ENCODE measurements around the gene SLC13A2.
"Not testable (repeated sequence)": the region's sequence is repeated elsewhere in the genome, so short reads cannot be mapped to it uniquely, and the experiment has no call there.

Gene SLC13A2

GRCh38 chr17:28460901-28461300, 12.5 kb upstream of the SLC13A2 start:
- Histone ChIP-seq H3K36me3 (no peaks in the 10 kb centered on the region), H3K4me1 (no peaks in the 10 kb centered on the region), H3K27me3 (peaks cover 0 to 25% of the 10 kb centered on the region in 2 donors), H3K4me3 (no peak overlapping the region), H3K9me3 (no peaks in the 10 kb centered on the region), H3K27ac (no peak overlapping the region)
- TF ChIP-seq, protein P1, sequence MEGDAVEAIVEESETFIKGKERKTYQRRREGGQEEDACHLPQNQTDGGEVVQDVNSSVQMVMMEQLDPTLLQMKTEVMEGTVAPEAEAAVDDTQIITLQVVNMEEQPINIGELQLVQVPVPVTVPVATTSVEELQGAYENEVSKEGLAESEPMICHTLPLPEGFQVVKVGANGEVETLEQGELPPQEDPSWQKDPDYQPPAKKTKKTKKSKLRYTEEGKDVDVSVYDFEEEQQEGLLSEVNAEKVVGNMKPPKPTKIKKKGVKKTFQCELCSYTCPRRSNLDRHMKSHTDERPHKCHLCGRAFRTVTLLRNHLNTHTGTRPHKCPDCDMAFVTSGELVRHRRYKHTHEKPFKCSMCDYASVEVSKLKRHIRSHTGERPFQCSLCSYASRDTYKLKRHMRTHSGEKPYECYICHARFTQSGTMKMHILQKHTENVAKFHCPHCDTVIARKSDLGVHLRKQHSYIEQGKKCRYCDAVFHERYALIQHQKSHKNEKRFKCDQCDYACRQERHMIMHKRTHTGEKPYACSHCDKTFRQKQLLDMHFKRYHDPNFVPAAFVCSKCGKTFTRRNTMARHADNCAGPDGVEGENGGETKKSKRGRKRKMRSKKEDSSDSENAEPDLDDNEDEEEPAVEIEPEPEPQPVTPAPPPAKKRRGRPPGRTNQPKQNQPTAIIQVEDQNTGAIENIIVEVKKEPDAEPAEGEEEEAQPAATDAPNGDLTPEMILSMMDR (IDR thresholded peaks at IDR 0.05): no peak
- DNase-seq: no peak
- intact Hi-C loops (cut with DNase I; ENCODE audit: low total_unique reads): no loop called here

- TF ChIP-seq, protein P1 (IDR thresholded peaks at IDR 0.05): no peak
- Histone ChIP-seq H3K27ac (no peak overlapping the region), H3K4me3 (no peak overlapping the region), H3K4me1 (no peaks in the 10 kb centered on the region), H3K36me3 (no peaks in the 10 kb centered on the region), H3K9me3 (no peaks in the 10 kb centered on the region), H3K27me3 (peaks cover 0 to 35% of the 10 kb centered on the region in 2 donors)
- DNase-seq: no peak
- intact Hi-C loops (cut with DNase I; ENCODE audit: low total_unique reads): no loop called here
Observed at GRCh38 chr17:28466001-28466400, 7.4 kb upstream of the SLC13A2 start.

DNA sequence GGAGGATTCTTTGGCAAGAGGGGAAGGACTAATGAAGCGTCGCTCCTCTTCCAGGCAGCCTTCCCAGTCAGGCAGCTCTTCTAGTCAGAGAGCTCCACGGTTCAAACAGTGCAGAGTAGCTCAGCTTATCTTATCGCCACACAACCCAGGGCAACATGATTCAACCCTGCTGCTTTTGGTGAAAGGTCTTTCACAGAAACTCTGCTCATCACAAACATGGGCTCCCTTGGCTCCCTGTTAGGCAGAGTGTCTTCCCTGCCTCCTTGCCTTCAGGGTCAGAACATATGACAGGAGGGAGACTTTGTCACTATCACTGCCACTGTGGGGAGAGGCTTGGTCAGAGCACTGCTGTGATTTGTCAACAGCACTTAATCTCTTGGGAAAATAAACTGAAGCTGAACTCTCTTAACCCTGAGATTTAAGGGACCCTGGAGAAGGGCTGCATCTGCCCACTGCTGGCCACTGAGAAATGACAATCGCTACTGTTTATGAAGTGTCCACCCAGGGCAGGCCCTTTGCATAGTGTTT, 6.9 kb upstream of the SLC13A2 start:
- Histone ChIP-seq H3K27ac (no peak overlapping the region), H3K4me3 (no peak overlapping the region), H3K4me1 (no peaks in the 10 kb centered on the region), H3K9me3 (no peaks in the 10 kb centered on the region), H3K36me3 (no peaks in the 10 kb centered on the region), H3K27me3 (peaks cover 0 to 35% of the 10 kb centered on the region in 2 donors)
- intact Hi-C loops (cut with DNase I; ENCODE audit: low total_unique reads): no loop called here
- DNase-seq: peak in 1 of 2 donors; percentile 25
- TF ChIP-seq, protein P1 (IDR thresholded peaks at IDR 0.05): no peak

DNA sequence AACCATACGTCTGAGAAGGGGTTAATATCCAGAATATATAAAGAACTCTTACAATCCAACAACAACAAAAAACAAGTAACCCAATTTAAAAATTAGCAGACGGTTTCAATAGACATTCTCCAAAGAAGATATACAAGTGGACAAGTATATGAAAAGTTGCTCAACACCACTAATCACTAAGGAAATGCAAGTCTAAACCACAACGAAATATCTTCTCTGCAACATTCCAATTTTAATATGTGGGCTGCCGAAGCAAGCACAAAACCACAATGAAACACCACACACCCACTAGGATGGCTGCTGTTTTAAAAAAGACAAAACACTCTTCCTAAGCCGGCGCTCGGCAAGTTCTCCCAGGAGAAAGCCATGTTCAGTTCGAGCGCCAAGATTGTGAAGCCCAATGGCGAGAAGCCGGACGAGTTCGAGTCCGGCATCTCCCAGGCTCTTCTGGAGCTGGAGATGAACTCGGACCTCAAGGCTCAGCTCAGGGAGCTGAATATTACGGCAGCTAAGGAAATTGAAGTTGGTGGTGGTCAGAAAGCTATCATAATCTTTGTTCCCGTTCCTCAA, 5.9 kb upstream of the SLC13A2 start:
- H3K4me3 ChIP-seq: no peak overlapping the region
- intact Hi-C loops (cut with DNase I; ENCODE audit: low total_unique reads): no loop called here
- H3K36me3 ChIP-seq: no peaks in the 10 kb centered on the region
- H3K27ac ChIP-seq: no peak overlapping the region
- H3K9me3 ChIP-seq: no peaks in the 10 kb centered on the region
- H3K27me3 ChIP-seq: peaks cover 0 to 35% of the 10 kb centered on the region in 2 donors
- peak in 1 of 2 donors; percentile 12 for DNase-seq
- H3K4me1 ChIP-seq: no peaks in the 10 kb centered on the region
- TF ChIP-seq, protein P1 (IDR thresholded peaks at IDR 0.05): no peak

- H3K36me3 ChIP-seq; H3K27ac ChIP-seq; intact Hi-C loops (cut with DNase I; ENCODE audit: low total_unique reads); H3K9me3 ChIP-seq; H3K4me3 ChIP-seq; H3K4me1 ChIP-seq: not testable (repeated sequence)
- DNase-seq: peak in 1 of 2 donors; percentile 15
- peaks cover 0 to 34% of the 10 kb centered on the region in 2 donors for H3K27me3 ChIP-seq
Observed at GRCh38 chr17:28468033-28468735, 5.3 kb upstream of the SLC13A2 start.

DNA sequence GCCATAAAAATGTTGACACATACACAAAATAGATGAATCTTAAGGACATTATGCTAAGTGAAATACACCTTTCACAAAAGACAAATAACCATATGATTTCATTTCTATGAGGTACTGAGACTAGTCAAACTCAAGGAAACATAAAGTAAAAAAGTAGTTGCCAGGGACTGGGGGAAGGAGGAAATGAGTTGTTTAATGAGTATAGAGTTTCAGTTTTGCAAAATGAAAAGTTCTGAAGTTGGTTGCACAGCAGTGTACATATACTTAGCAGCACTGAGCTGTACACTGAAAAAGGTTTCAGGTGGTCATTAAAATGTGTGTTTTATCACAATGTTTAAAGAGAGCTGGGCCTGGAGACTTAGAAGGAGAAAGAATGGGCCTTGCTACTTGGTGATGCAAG, 4.7 kb upstream of the SLC13A2 start:
- Histone ChIP-seq H3K27ac (no peak overlapping the region), H3K36me3 (no peaks in the 10 kb centered on the region), H3K9me3 (no peaks in the 10 kb centered on the region), H3K4me3 (no peak overlapping the region), H3K4me1 (no peaks in the 10 kb centered on the region), H3K27me3 (peaks cover 0 to 31% of the 10 kb centered on the region in 2 donors)
- TF ChIP-seq, protein P1 (IDR thresholded peaks at IDR 0.05): no peak
- no peak for DNase-seq
- intact Hi-C loops (cut with DNase I; ENCODE audit: low total_unique reads): no loop called here
